Measurements from ENCODE around the gene INHBB.

Gene INHBB

GRCh38 chr2:120324933-120325332 lies 21.0 kb upstream of the INHBB start:
- H2BK12ac ChIP-seq (ENCODE audit: low read length in 2 of 2): no peak overlapping the region
- no peak overlapping the region for H2BK120ac ChIP-seq (ENCODE audit: low read depth, low read length)
- H2BK15ac ChIP-seq (ENCODE audit: low read depth, poor library complexity, severe bottlenecking): no peak overlapping the region
- no peak overlapping the region for H3K23ac ChIP-seq (ENCODE audit: low read length in 2 of 2)
- H3K27me3 ChIP-seq (ENCODE audit: control insufficient read depth in 1 of 2, insufficient read depth in 1 of 2, low read length in 2 of 2): peaks cover 42 to 52% of the 10 kb centered on the region in 2 experiments
- no peak for DNase-seq
- no peak overlapping the region for H2AK5ac ChIP-seq (ENCODE audit: low read length, severe bottlenecking)
- H3K9me3 ChIP-seq (ENCODE audit: control insufficient read depth, low read length): no peaks in the 10 kb centered on the region
- no peak overlapping the region for H3K18ac ChIP-seq (ENCODE audit: low read depth in 1 of 2, low read length in 2 of 2)
- WGBS: 92% methylated on average over 5 of the region's 7 CpGs
- no peak overlapping the region for H3K9ac ChIP-seq (ENCODE audit: low read length)
- H3K4me3 ChIP-seq (ENCODE audit: insufficient read depth in 1 of 2, low read depth in 1 of 2, low read length in 2 of 2): no peak overlapping the region
- H4K91ac ChIP-seq (ENCODE audit: low read length): no peak overlapping the region
- H3K36me3 ChIP-seq (ENCODE audit: control insufficient read depth in 1 of 2, insufficient read depth in 2 of 2, low read depth in 1 of 2, low read length in 2 of 2): no peaks in the 10 kb centered on the region
- no peak overlapping the region for H4K8ac ChIP-seq (ENCODE audit: low read length)
- no peak overlapping the region for H3K27ac ChIP-seq (ENCODE audit: low read length, poor library complexity, severe bottlenecking)
- H3K79me1 ChIP-seq (replicated peaks; ENCODE audit: low read length, poor library complexity, severe bottlenecking): no peaks in the 10 kb centered on the region
- H3K4ac ChIP-seq (ENCODE audit: low read depth in 1 of 2, low read length in 2 of 2): no peak overlapping the region
- H2AFZ ChIP-seq (ENCODE audit: low read depth, low read length): no peak overlapping the region
- H3K4me1 ChIP-seq (ENCODE audit: control insufficient read depth, insufficient read depth, low read depth, low read length): peaks cover 1% of the 10 kb centered on the region
- H3K14ac ChIP-seq (ENCODE audit: low read length in 2 of 2): no peak overlapping the region
- H3K4me2 ChIP-seq (ENCODE audit: low read length, poor library complexity, severe bottlenecking): no peak overlapping the region
- H2BK5ac ChIP-seq (ENCODE audit: low read depth, low read length, poor library complexity, severe bottlenecking): no peak overlapping the region

- Histone ChIP-seq H3K9me3 (ENCODE audit: control insufficient read depth, low read length) (no peaks in the 10 kb centered on the region), H3K79me1 (replicated peaks; ENCODE audit: low read length, poor library complexity, severe bottlenecking) (no peaks in the 10 kb centered on the region), H3K4ac (ENCODE audit: low read depth in 1 of 2, low read length in 2 of 2) (no peak overlapping the region), H3K23ac (ENCODE audit: low read length in 2 of 2) (no peak overlapping the region), H2BK15ac (ENCODE audit: low read depth, poor library complexity, severe bottlenecking) (no peak overlapping the region), H2BK5ac (ENCODE audit: low read depth, low read length, poor library complexity, severe bottlenecking) (no peak overlapping the region), H3K18ac (ENCODE audit: low read depth in 1 of 2, low read length in 2 of 2) (no peak overlapping the region), H2AFZ (ENCODE audit: low read depth, low read length) (no peak overlapping the region), H3K27me3 (ENCODE audit: control insufficient read depth in 1 of 2, insufficient read depth in 1 of 2, low read length in 2 of 2) (peaks cover 49 to 56% of the 10 kb centered on the region in 2 experiments), H3K9ac (ENCODE audit: low read length) (no peak overlapping the region), H3K4me2 (ENCODE audit: low read length, poor library complexity, severe bottlenecking) (no peak overlapping the region), H3K27ac (ENCODE audit: low read length, poor library complexity, severe bottlenecking) (no peak overlapping the region), H4K91ac (ENCODE audit: low read length) (no peak overlapping the region), H2BK120ac (ENCODE audit: low read depth, low read length) (no peak overlapping the region), H2BK12ac (ENCODE audit: low read length in 2 of 2) (no peak overlapping the region), H3K36me3 (ENCODE audit: control insufficient read depth in 1 of 2, insufficient read depth in 2 of 2, low read depth in 1 of 2, low read length in 2 of 2) (no peaks in the 10 kb centered on the region), H3K4me1 (ENCODE audit: control insufficient read depth, insufficient read depth, low read depth, low read length) (peaks cover 1% of the 10 kb centered on the region), H2AK5ac (ENCODE audit: low read length, severe bottlenecking) (no peak overlapping the region), H3K4me3 (ENCODE audit: insufficient read depth in 1 of 2, low read depth in 1 of 2, low read length in 2 of 2) (no peak overlapping the region), H4K8ac (ENCODE audit: low read length) (no peak overlapping the region), H3K14ac (ENCODE audit: low read length in 2 of 2) (no peak overlapping the region)
- 86% methylated on average over 9 of the region's 9 CpGs for WGBS
- no peak for DNase-seq
Measured at GRCh38 chr2:120326066-120326465, 19.9 kb upstream of the INHBB start.

DNA sequence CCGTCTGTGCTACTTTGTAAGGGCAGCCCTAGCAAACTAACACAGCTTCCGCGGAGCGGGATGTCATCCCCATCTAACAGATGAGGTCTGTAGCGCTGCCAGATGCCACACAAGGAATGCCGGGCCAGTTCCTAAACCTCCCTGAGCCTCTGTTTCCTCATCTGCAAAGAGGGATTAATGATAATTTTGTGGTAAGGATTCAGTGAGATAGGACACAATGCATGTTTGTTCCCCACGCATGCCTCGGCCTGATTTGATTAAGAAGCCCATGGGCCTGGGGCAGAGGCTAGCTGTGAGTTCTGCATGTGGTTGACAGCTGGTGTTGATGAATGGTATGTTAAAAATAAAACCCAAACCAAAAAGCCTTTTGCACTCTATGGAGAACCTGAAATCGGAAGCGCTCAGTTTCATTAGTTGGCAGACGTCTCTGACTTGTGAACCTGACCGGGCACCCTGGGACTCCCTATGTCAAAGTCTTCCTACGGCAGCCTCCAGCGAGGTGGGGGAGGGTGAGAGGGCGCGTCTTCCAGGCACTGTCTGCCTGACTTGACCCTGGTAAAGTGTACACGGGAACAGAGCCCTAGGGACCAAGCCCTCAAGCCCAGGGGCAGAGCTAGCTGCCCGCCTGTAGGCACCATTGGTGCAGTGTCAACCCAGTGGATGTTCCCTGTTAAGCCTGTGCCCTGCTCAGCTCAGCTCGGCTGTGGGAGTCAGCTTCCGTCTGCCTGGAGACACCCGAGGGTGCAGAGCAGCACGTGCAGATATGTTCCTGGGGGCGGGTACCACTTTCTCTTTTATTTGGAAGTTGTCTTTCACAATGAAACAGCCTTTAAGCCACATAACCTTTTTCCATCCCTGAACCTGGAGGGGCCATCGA lies 14.8 kb upstream of the INHBB start:
- DNase-seq: no peak
- 89% methylated on average over 24 of the region's 24 CpGs for WGBS

GRCh38 chr2:120331903-120332302 lies 14.0 kb upstream of the INHBB start:
- peaks cover 5% of the 10 kb centered on the region for H3K9me3 ChIP-seq (ENCODE audit: control insufficient read depth, low read length)
- H3K36me3 ChIP-seq (ENCODE audit: control insufficient read depth in 1 of 2, insufficient read depth in 2 of 2, low read depth in 1 of 2, low read length in 2 of 2): no peaks in the 10 kb centered on the region
- H3K9ac ChIP-seq (ENCODE audit: low read length): no peak overlapping the region
- no peak overlapping the region for H2BK120ac ChIP-seq (ENCODE audit: low read depth, low read length)
- no peak overlapping the region for H2AFZ ChIP-seq (ENCODE audit: low read depth, low read length)
- peaks cover 77 to 88% of the 10 kb centered on the region in 2 experiments for H3K27me3 ChIP-seq (ENCODE audit: control insufficient read depth in 1 of 2, insufficient read depth in 1 of 2, low read length in 2 of 2)
- H3K79me1 ChIP-seq (replicated peaks; ENCODE audit: low read length, poor library complexity, severe bottlenecking): no peaks in the 10 kb centered on the region
- WGBS: 83% methylated on average over 3 of the region's 4 CpGs
- no peak overlapping the region for H3K4ac ChIP-seq (ENCODE audit: low read depth in 1 of 2, low read length in 2 of 2)
- H3K18ac ChIP-seq (ENCODE audit: low read depth in 1 of 2, low read length in 2 of 2): no peak overlapping the region
- no peak overlapping the region for H3K14ac ChIP-seq (ENCODE audit: low read length in 2 of 2)
- no peak overlapping the region for H3K23ac ChIP-seq (ENCODE audit: low read length in 2 of 2)
- no peak overlapping the region for H2BK15ac ChIP-seq (ENCODE audit: low read depth, poor library complexity, severe bottlenecking)
- no peak overlapping the region for H3K4me2 ChIP-seq (ENCODE audit: low read length, poor library complexity, severe bottlenecking)
- no peak overlapping the region for H2AK5ac ChIP-seq (ENCODE audit: low read length, severe bottlenecking)
- DNase-seq: no peak
- no peak overlapping the region for H2BK5ac ChIP-seq (ENCODE audit: low read depth, low read length, poor library complexity, severe bottlenecking)
- H2BK12ac ChIP-seq (ENCODE audit: low read length in 2 of 2): no peak overlapping the region
- no peak overlapping the region for H4K8ac ChIP-seq (ENCODE audit: low read length)
- no peak overlapping the region for H3K4me3 ChIP-seq (ENCODE audit: insufficient read depth in 1 of 2, low read depth in 1 of 2, low read length in 2 of 2)
- no peak overlapping the region for H3K27ac ChIP-seq (ENCODE audit: low read length, poor library complexity, severe bottlenecking)
- H3K4me1 ChIP-seq (ENCODE audit: control insufficient read depth, insufficient read depth, low read depth, low read length): no peaks in the 10 kb centered on the region
- no peak overlapping the region for H4K91ac ChIP-seq (ENCODE audit: low read length)

More for the DNA sequence above, 14.8 kb upstream of the INHBB start:
- no peak overlapping the region for H2BK12ac ChIP-seq (ENCODE audit: low read length in 2 of 2)
- H2BK15ac ChIP-seq (ENCODE audit: low read depth, poor library complexity, severe bottlenecking): no peak overlapping the region
- no peak overlapping the region for H2BK5ac ChIP-seq (ENCODE audit: low read depth, low read length, poor library complexity, severe bottlenecking)
- no peak overlapping the region for H2AK5ac ChIP-seq (ENCODE audit: low read length, severe bottlenecking)
- H4K8ac ChIP-seq (ENCODE audit: low read length): no peak overlapping the region
- H3K18ac ChIP-seq (ENCODE audit: low read depth in 1 of 2, low read length in 2 of 2): no peak overlapping the region
- no peak overlapping the region for H2BK120ac ChIP-seq (ENCODE audit: low read depth, low read length)
- no peak overlapping the region for H3K9ac ChIP-seq (ENCODE audit: low read length)
- H2AFZ ChIP-seq (ENCODE audit: low read depth, low read length): no peak overlapping the region
- peaks cover 5% of the 10 kb centered on the region for H3K9me3 ChIP-seq (ENCODE audit: control insufficient read depth, low read length)
- H3K27ac ChIP-seq (ENCODE audit: low read length, poor library complexity, severe bottlenecking): no peak overlapping the region
- no peak overlapping the region for H3K14ac ChIP-seq (ENCODE audit: low read length in 2 of 2)
- no peak overlapping the region for H3K4me2 ChIP-seq (ENCODE audit: low read length, poor library complexity, severe bottlenecking)
- H3K27me3 ChIP-seq (ENCODE audit: control insufficient read depth in 1 of 2, insufficient read depth in 1 of 2, low read length in 2 of 2): peaks cover 73 to 85% of the 10 kb centered on the region in 2 experiments
- H3K4me1 ChIP-seq (ENCODE audit: control insufficient read depth, insufficient read depth, low read depth, low read length): no peaks in the 10 kb centered on the region
- no peak overlapping the region for H3K4ac ChIP-seq (ENCODE audit: low read depth in 1 of 2, low read length in 2 of 2)
- H3K4me3 ChIP-seq (ENCODE audit: insufficient read depth in 1 of 2, low read depth in 1 of 2, low read length in 2 of 2): no peak overlapping the region
- H3K36me3 ChIP-seq (ENCODE audit: control insufficient read depth in 1 of 2, insufficient read depth in 2 of 2, low read depth in 1 of 2, low read length in 2 of 2): no peaks in the 10 kb centered on the region
- no peak overlapping the region for H4K91ac ChIP-seq (ENCODE audit: low read length)
- no peaks in the 10 kb centered on the region for H3K79me1 ChIP-seq (replicated peaks; ENCODE audit: low read length, poor library complexity, severe bottlenecking)
- H3K23ac ChIP-seq (ENCODE audit: low read length in 2 of 2): no peak overlapping the region
